DMS79 (cell line): Measurements from ENCODE around the gene BNC2.

Experiments used
- DNase-seq: peaks from one replicate; lab custom pipeline; 2025; lab: John Stamatoyannopoulos, UW

The BNC2 gene

DNA sequence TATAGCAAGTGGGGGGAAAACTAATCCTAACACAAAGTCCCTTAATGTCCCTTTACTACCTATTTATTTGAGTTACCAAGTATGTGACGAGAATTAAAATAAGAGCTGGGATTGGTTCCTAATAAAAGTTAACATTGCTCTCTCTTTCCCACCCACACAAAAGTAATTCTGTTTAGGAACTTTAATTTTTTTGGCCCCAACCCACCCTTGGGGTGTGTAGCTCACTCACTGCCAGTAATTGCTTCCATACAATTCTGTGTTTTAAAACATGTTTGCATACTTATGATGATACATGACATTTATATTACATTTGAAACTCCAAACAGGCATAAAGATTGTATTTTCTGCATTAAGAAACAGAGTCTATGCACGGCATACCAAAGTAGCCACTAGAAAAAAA lies 106.5 kb downstream of the BNC2 start:
- DNase-seq, result no peak

GRCh38 chr9:16755467-16756160 lies 114.9 kb downstream of the BNC2 start:
- no peak for DNase-seq

- DNase-seq, result no peak
These were observed 115.8 kb downstream of the BNC2 start for GRCh38 chr9:16754662-16755061.

DNA sequence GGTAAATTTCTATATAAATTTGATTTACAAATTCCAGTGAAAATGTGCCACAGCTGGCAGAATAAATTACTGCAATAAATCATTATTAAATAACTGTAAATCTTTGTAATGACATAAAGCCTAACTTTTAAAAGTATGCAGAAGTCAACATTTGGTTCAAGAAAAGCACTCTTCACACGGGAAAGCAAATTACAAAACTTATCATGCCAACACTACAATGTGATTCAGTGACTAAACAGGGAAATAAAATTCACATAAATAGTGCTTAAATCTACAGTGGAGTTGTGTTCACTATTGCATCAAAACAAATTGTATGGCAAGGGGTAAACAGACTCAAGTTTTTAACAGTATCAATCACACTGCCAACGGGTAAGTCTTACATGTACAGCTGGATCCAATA lies 117.2 kb downstream of the BNC2 start:
- DNase-seq, result no peak

DNA sequence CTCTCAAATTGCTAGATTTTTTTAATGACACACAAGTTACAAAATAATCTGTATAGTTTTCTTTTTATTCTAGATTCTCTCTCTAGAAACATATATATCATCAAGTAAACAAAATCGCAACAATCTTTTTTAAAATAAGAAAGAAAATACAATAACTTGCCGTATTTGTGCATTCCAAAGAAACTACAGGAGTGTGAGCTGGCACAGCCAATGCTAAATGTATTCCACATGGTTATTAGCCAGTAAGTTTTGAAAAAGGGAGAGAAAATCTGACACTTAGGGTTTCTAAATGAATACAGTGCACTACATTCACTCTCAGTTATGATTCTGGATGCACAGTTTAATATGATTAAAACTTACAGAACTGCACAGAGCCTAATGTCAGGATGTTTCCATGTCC lies 117.9 kb downstream of the BNC2 start:
- no peak for DNase-seq

GRCh38 chr9:16750553-16750952 lies 119.9 kb downstream of the BNC2 start:
- no peak for DNase-seq

GRCh38 chr9:16745359-16745758 lies 125.1 kb downstream of the BNC2 start:
- DNase-seq, result no peak

- DNase-seq, result no peak
These were observed 126.1 kb downstream of the BNC2 start for GRCh38 chr9:16744394-16744793.

DNA sequence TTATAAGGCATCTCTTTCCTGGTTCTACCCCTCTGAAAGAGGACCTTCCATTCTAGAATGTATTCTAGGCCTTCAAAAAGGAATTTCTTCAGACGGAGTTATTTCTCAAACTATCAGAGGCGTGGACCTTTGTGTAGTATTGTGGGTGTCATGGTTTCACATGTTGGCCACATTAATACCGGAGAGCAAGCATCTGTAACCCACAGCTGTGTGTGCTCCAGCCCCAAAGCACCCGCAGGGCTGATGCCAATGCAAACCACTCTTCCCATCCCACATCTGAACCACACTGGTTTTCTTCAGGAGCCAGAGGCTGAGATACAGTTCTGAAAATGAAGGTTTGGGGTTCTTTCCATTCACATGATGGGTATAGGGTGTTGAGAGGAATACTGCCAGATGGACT lies 127.1 kb downstream of the BNC2 start:
- DNase-seq, result no peak

GRCh38 chr9:16735001-16735400 lies 135.5 kb downstream of the BNC2 start:
- DNase-seq, result no peak

DNA sequence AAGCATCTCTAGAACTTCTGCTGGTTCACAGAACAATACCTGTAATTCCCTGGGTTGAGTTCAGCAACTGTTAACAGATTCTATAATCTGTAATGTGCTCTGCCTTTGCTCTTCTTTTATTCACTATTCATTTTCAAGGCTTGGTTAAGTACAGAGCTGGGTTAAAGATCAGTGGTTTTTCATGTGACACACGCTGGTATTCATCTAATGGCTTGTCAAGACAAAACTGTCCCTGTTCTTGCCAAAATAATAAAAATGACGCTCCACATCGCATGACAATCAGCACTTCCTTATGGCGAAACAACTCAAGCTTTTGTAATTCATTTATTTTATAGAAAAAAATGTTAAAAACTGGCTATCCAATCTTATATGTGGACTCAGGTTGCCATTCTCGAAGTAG lies 137.9 kb downstream of the BNC2 start:
- DNase-seq, result no peak

DNA sequence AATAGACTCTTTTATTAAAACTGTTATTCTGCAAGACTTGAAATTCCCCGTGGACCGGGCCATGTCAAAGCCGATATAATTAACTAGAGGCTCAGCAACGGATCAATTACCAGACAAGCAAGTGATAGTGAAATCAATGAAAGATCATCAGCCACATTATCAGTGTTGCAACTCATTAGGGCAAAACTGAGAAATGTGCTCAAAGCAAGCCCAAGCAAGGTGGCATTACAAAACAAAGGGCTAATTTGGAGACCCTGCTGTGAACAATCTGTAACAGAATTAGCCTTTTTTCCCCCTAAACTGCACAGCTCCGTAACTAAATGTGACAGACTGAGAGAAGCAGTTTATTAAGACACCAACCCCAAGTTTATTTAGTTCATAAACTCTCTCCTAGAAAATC lies 140.3 kb downstream of the BNC2 start:
- no peak for DNase-seq

GRCh38 chr9:16729651-16730050 lies 140.8 kb downstream of the BNC2 start:
- DNase-seq, result peak; percentile 92

DNA sequence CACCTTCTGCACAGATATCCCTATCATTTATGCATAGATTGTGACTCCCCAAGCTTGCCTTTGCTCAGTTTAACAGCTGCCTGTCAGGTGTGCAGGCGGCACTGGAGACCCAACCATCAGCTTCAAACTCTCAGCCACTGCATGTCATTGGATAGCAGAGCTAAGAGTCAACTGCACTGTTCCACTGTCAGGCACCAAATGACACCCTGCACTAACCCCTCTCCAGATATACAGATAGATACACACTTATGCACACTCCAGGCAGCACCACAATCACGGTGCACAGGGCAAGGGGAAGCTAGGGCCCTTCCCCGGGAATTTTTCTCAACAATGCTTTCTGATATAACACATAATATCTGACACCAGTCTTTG lies 142.3 kb downstream of the BNC2 start:
- no peak for DNase-seq

GRCh38 chr9:16727452-16728136 lies 142.9 kb downstream of the BNC2 start:
- no peak for DNase-seq

GRCh38 chr9:16726718-16727451 lies 143.6 kb downstream of the BNC2 start:
- DNase-seq, result no peak

GRCh38 chr9:16726029-16726428 lies 144.4 kb downstream of the BNC2 start:
- DNase-seq, result no peak

- DNase-seq, result no peak
These were observed 145.4 kb downstream of the BNC2 start for GRCh38 chr9:16725066-16725465.

DNA sequence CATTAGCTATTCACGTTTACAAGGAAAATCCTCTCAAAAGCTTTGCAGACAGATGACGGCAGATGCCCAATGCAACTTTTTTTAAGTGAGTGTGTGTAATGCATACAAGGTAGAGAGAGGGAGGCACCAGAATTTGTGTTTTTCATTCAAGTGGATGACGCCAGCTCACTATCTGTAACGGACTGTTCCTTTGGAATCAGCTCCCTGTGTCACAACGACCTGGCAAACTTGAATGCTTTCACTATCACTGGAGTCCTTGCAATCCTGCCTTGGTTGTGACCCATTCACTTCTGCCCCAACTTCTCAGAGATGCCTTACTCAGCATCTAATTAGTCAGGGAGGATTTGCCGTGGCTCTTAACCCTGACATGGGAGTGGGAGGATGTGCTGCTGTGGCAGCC lies 148.5 kb downstream of the BNC2 start:
- DNase-seq, result no peak

DNA sequence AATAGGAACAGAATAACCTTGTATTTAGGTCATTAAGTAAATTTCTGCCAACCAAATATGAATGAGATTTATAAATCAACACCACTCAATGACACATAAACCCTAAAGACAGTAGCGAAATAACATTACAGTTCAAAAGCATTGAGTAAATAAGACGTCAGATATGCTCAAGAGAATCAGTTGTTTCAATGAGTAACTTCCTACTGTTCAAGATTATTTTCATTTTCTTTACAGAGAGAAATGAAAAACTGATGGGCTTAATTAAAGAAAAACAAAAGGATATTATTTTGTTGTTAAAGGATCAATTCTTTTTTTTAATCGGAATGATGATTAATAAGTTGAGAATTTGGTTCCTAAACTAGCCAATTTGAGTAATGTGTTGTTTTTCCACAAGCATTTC lies 150.1 kb downstream of the BNC2 start:
- no peak for DNase-seq

DNA sequence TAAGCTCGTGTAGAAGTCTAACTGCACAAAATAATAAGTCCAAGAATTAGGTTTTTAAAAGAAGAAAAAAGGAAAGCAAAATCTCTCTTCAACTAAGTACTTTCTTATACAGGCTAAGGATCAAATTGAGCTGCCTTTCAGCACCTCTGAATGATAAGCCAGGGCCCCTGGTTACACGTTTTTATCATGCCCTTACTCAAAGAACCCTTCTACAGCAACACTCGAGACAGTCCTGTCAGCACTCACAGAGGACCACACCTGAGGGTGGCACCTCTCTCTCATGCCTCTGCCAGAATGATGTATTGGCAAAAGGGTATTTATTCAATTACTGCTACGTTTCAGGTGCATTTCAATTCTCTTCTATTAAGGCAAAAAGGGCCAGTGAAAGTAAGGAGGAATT lies 150.5 kb downstream of the BNC2 start:
- DNase-seq, result no peak

DNA sequence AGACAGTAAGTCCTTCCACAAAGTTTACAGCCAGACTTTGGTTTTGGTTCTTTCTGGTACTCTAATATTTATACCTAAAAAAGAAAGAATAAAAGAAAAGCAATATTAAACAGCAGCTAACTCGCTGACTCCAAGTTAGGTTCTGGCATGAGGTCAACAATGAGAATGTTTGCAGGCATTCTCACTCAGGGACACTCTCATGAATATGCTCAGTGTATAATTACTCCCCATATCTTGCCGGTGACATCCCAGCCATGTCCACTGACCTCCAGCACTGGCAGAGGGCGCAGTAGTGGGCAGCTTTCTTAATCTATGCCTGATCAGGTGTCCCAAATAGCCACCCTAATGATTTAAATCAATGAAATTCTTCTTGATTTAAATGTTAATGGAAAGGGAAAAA lies 151.5 kb downstream of the BNC2 start:
- no peak for DNase-seq

DNA sequence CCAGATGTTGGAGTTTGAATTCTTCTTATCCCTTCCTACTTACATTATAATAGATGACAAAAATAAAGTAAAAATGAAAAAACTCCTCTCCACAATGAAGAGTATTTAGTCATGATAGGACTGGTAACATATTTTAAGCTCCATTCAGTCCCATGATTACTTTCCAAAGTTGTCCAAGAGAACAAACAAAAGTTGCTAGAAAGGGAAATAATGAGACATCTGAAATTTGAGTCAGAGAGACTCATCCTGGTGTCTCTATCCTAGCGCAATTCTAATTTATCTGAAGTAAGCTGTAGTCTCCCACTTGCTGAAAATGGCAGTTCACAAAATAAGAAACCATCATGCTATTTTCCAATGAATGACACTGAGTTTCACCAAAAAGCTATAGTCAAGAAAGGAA lies 152.2 kb downstream of the BNC2 start:
- no peak for DNase-seq
